H1 (cell line): ENCODE data around the gene CASQ1. TPM values are rescaled to one million over a fixed set of nuclear protein-coding genes. Genes with fewer than 3 reads are reported as not detected.
A peak's percentile ranks its signal among the peaks of the same experiment; 100 is the strongest.

Experiments
- BCL11A ChIP-seq, 2 experiments: IDR thresholded peaks; one replicate each; pipeline ENCODE4 v1.6.1; 2011; ENCODE audit warnings: low read depth in 2 of 2, low read length in 2 of 2, mild to moderate bottlenecking in 2 of 2
- CBX5 ChIP-seq: fragments of 300-800, 300-1000 bp; sonication (generic); IDR thresholded peaks from 2 replicates; pipeline ENCODE4 v1.7.1; 2016; ENCODE audit warnings: antibody characterized with exemption, low read length, low read depth
- CEBPB ChIP-seq: IDR thresholded peaks from 2 replicates; pipeline ENCODE4 v1.6.1; 2012; ENCODE audit warnings: low read depth, low read length
- CHD2 ChIP-seq: IDR thresholded peaks from 2 replicates; pipeline ENCODE4 v1.6.1; 2012; ENCODE audit warnings: low read length, improper control_type of control experiment
- CREB1 ChIP-seq: IDR thresholded peaks from 2 replicates; pipeline ENCODE4 v1.6.1; 2012; ENCODE audit warnings: inconsistent platforms
- FOSL1 ChIP-seq: IDR thresholded peaks from 2 replicates; pipeline ENCODE4 v1.6.1; 2011; ENCODE audit warnings: mild to moderate bottlenecking, low read depth, low read length, moderate library complexity; ENCODE audit not compliant: insufficient read depth
- HDAC2 ChIP-seq, 2 experiments: fragments of 300-600 bp in 1 of 2; sonication (generic) in 1 of 2; IDR thresholded peaks; 2 replicates each; pipeline ENCODE4 v1.6.1; 2011 to 2012; ENCODE audit warnings: low read depth in 2 of 2, low read length in 2 of 2, mild to moderate bottlenecking in 2 of 2, moderate library complexity in 2 of 2, borderline replicate concordance in 1 of 2, inconsistent platforms in 1 of 2
- HDAC6 ChIP-seq: IDR thresholded peaks from one replicate; pipeline ENCODE4 v1.7.1; 2012; ENCODE audit warnings: low read depth, mild to moderate bottlenecking, inconsistent platforms, low read length, moderate library complexity
- JUN ChIP-seq: IDR thresholded peaks from 2 replicates; pipeline ENCODE4 v1.6.1; 2011; ENCODE audit warnings: low read depth, mild to moderate bottlenecking, improper control_type of control experiment, low read length
- JUND ChIP-seq: IDR thresholded peaks from 2 replicates; pipeline ENCODE4 v1.6.1; 2011; ENCODE audit warnings: mild to moderate bottlenecking, improper control_type of control experiment, low read length
- KDM1A ChIP-seq: fragments of 200-600, 300-600 bp; sonication (generic); IDR thresholded peaks from 2 replicates; pipeline ENCODE4 v1.7.1; 2016; ENCODE audit warnings: mild to moderate bottlenecking, low read length, borderline replicate concordance
- KDM4A ChIP-seq: IDR thresholded peaks from one replicate; pipeline ENCODE4 v1.7.1; 2012; ENCODE audit warnings: low read depth, mild to moderate bottlenecking, moderate library complexity, low read length, inconsistent platforms; ENCODE audit not compliant: severe bottlenecking
- NANOG ChIP-seq: IDR thresholded peaks from 2 replicates; pipeline ENCODE4 v1.6.1; 2011; ENCODE audit warnings: low read length, low read depth, mild to moderate bottlenecking, inconsistent platforms; ENCODE audit not compliant: insufficient read depth, poor library complexity, severe bottlenecking
- POLR2AphosphoS5 ChIP-seq: IDR thresholded peaks from 2 replicates; pipeline ENCODE4 v1.6.1; 2011; ENCODE audit warnings: low read depth, low read length
- RFX5 ChIP-seq: IDR thresholded peaks from 2 replicates; pipeline ENCODE4 v1.6.1; 2011; ENCODE audit warnings: low read depth, low read length, improper control_type of control experiment, borderline replicate concordance
- RNF2 ChIP-seq: fragments of 200-900, 300-1000 bp; sonication (generic); IDR thresholded peaks from 2 replicates; pipeline ENCODE4 v1.7.1; 2016; ENCODE audit warnings: borderline replicate concordance, low read depth, mild to moderate bottlenecking, antibody characterized with exemption, low read length; ENCODE audit not compliant: poor library complexity, severe bottlenecking; ENCODE audit errors: missing control alignments
- SAP30 ChIP-seq: fragments of 300-600 bp; sonication (generic); IDR thresholded peaks from 2 replicates; pipeline ENCODE4 v1.7.1; 2012; ENCODE audit warnings: low read length, moderate library complexity, mild to moderate bottlenecking, inconsistent platforms; ENCODE audit not compliant: insufficient read depth, insufficient replicate concordance
- SP1 ChIP-seq: IDR thresholded peaks from 2 replicates; pipeline ENCODE4 v1.6.1; 2011; ENCODE audit warnings: low read depth, low read length
- SRF ChIP-seq: IDR thresholded peaks from 2 replicates; pipeline ENCODE4 v1.6.1; 2011; ENCODE audit warnings: mild to moderate bottlenecking, low read depth, low read length, moderate library complexity
- SUZ12 ChIP-seq: fragments of 200-600 bp; sonication (generic); IDR thresholded peaks from 2 replicates; pipeline ENCODE4 v1.6.1; 2012; ENCODE audit warnings: mild to moderate bottlenecking, inconsistent platforms, low read length, moderate library complexity, mixed read lengths
- TAF7 ChIP-seq: optimal IDR thresholded peaks from 2 replicates; pipeline ENCODE3; 2011; ENCODE audit warnings: low read depth, mild to moderate bottlenecking, inconsistent platforms, low read length, moderate library complexity, borderline replicate concordance
- YY1 ChIP-seq: IDR thresholded peaks from 2 replicates; pipeline ENCODE4 v1.6.1; 2011; ENCODE audit warnings: low read depth, mild to moderate bottlenecking, low read length
- polyA plus RNA-seq, 7 experiments: library from polyadenylated mRNA; depleted of rRNA in 3 of 7; stranded (reverse) in 5 of 7; unstranded in 2 of 7; fragments of >200 nt in 5 of 7; fragments of 200-250 nt in 2 of 7; gene quantifications; 1 replicate in 5 of 7; 2 replicates in 1 of 7; 4 replicates in 1 of 7; pipeline versions ENCODE4 v1.2.1 to v1.2.3, GENCODE V29; 2011 to 2013; ENCODE audit warnings: missing spikeins in 2 of 7, mixed read lengths in 2 of 7
- total RNA-seq: library from RNA; stranded (reverse); fragmentation: NEBNext Ultra II Directional; extraction: Animal tissue kit (Norgen Biotek cat#: 25700); gene quantifications from 2 replicates; pipeline ENCODE4 v1.2.1, GENCODE V29; 2021
- TF ChIP-seq, protein P1 (sequence below): IDR thresholded peaks from 2 replicates; pipeline ENCODE4 v1.6.1; 2012; ENCODE audit warnings: low read length, inconsistent platforms

Gene CASQ1
- total and polyA plus RNA-seq, 2 of the 8 experiments (the other 6 are each of a cell fraction or from before 2014, with no cell fraction given), result 0.80 to 1.3 TPM

DNA sequence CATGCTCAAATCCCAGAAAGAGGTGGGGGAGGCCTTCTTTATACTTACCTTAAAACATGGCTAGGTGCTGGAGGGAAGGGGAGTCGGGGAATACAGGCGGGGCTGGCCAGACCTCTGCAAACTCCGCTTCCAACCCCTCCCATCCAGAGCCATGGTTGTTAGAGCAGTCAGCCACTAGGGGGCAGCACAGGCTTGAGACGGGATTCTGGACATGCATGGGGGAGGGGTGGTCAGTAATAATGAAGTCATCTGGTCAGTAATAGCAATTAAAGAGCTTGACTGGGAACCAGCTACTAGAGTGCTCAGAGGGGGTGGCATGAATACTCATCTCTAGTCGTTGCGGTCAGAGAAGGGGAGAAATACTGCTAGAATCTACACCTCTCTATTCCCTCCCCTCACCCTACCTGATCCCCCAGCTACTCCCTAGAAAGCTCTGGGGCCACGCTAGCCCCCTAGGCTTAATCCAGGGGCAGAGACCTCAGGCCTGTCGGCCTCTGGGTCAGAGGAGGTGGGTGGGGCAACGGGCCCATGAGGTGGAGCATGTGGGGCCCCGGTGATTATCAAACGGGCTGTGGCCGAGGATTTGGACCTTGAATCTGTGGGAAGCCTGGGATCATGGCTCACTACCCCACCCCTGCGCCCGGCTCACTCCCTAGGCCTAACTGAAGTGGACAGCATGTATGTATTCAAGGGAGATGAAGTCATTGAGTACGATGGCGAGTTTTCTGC is 2.9 kb downstream of the CASQ1 start (continued):
- TF ChIP-seq SUZ12 (no peak), BCL11A (IDR thresholded peaks at IDR 0.05; ENCODE audit: low read depth in 2 of 2, low read length in 2 of 2) (no peak), JUN (peak; percentile 65; the same call in 1 of the 2 replicates), SRF (no peak), TAF7 (no peak), CHD2 (peak; percentile 72; the same call in 1 of the 2 replicates), POLR2AphosphoS5 (no peak), CEBPB (no peak), SP1 (0 out of 2 replicates have a peak, but pooled peaks have one; percentile 53), RNF2 (no peak), CBX5 (no peak), JUND (peak; percentile 85), CREB1 (no peak; the same call in 1 of the 2 replicates), HDAC2 (IDR thresholded peaks at IDR 0.05; ENCODE audit: borderline replicate concordance in 1 of 2, low read depth in 2 of 2, low read length in 2 of 2) (no peak), SAP30 (no peak), KDM1A (no peak), HDAC6 (no peak), FOSL1 (no peak), NANOG (no peak), YY1 (peak; percentile 75; the same call in 1 of the 2 replicates), KDM4A (no peak), RFX5 (no peak)
- TF ChIP-seq, protein P1, sequence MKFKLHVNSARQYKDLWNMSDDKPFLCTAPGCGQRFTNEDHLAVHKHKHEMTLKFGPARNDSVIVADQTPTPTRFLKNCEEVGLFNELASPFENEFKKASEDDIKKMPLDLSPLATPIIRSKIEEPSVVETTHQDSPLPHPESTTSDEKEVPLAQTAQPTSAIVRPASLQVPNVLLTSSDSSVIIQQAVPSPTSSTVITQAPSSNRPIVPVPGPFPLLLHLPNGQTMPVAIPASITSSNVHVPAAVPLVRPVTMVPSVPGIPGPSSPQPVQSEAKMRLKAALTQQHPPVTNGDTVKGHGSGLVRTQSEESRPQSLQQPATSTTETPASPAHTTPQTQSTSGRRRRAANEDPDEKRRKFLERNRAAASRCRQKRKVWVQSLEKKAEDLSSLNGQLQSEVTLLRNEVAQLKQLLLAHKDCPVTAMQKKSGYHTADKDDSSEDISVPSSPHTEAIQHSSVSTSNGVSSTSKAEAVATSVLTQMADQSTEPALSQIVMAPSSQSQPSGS, result peak; percentile 97
